Osteoblast (primary cell): Measurements from ENCODE around the gene NRAS. TPM values are rescaled to one million over a fixed set of nuclear protein-coding genes. Genes with fewer than 3 reads are reported as not detected.

Experiments
- DNase-seq: peaks from one replicate; pipeline ENCODE4 v3.0.0; 2011; ENCODE audit warnings: low spot score, mixed read lengths; ENCODE audit not compliant: insufficient read length; ENCODE audit errors: missing footprints
- H2AFZ ChIP-seq: 2 replicates; pipeline ENCODE4 v1.6.0; 2011; ENCODE audit warnings: mild to moderate bottlenecking, low read length
- H3K27ac ChIP-seq: 2 replicates; pipeline ENCODE4 v1.5.1; 2011; ENCODE audit warnings: mild to moderate bottlenecking, low read depth, low read length, moderate library complexity
- H3K27me3 ChIP-seq: 2 replicates; pipeline ENCODE4 v1.6.0; 2012; ENCODE audit warnings: mild to moderate bottlenecking, control low read depth, inconsistent platforms, low read length, moderate library complexity; ENCODE audit not compliant: insufficient read depth
- H3K36me3 ChIP-seq: 2 replicates; pipeline ENCODE4 v1.5.1; 2011; ENCODE audit warnings: mild to moderate bottlenecking, low read length, control low read depth, moderate library complexity; ENCODE audit not compliant: insufficient read depth
- H3K4me1 ChIP-seq: 2 replicates; pipeline ENCODE4 v1.5.1; 2011; ENCODE audit warnings: mild to moderate bottlenecking, low read length, control low read depth, moderate library complexity; ENCODE audit not compliant: insufficient read depth
- H3K4me2 ChIP-seq: 2 replicates; pipeline ENCODE4 v1.6.0; 2011; ENCODE audit warnings: mild to moderate bottlenecking, low read length; ENCODE audit not compliant: insufficient read depth
- H3K4me3 ChIP-seq: fragments of 200-600 bp; sonication (generic); 3 replicates; pipeline ENCODE4 v1.5.1; 2012; ENCODE audit warnings: mild to moderate bottlenecking, low read length, inconsistent platforms; ENCODE audit not compliant: insufficient read depth
- H3K79me2 ChIP-seq: 2 replicates; pipeline ENCODE4 v1.6.0; 2012; ENCODE audit warnings: mild to moderate bottlenecking, low read length, control low read depth, inconsistent platforms; ENCODE audit not compliant: insufficient read depth
- H3K9me3 ChIP-seq: 2 replicates; pipeline ENCODE4 v1.5.1; 2011; ENCODE audit warnings: low read depth, low read length, control low read depth
- H4K20me1 ChIP-seq: 2 replicates; pipeline ENCODE4 v1.6.0; 2012; ENCODE audit warnings: mild to moderate bottlenecking, low read length, control low read depth; ENCODE audit not compliant: insufficient read depth
- CTCF ChIP-seq: IDR thresholded peaks from 2 replicates; pipeline ENCODE4 v1.5.1; 2011; ENCODE audit warnings: mild to moderate bottlenecking, low read depth, low read length, moderate library complexity; ENCODE audit errors: extremely low read depth
- total RNA-seq: library from RNA; depleted of rRNA; stranded (reverse); fragments of >200 nt; gene quantifications from 2 replicates; pipeline ENCODE4 v1.2.3, GENCODE V29; 2012

The NRAS gene
- total RNA-seq, 1 donor = 67.0 TPM

- H3K4me3 ChIP-seq = peak within 1 kb of the TSS; percentile 97
- peak within 1 kb of the TSS; percentile 95 for H3K4me2 ChIP-seq
- H3K27me3 ChIP-seq = no peaks in the 10 kb centered on the region
- H3K9me3 ChIP-seq = no peaks in the 10 kb centered on the region
- no peaks in the 10 kb centered on the region for H3K36me3 ChIP-seq
- TF ChIP-seq CTCF = peak; percentile 53
- H3K4me1 ChIP-seq = peaks cover 26% of the 10 kb centered on the region
- peak; percentile 94 for DNase-seq
- H4K20me1 ChIP-seq = peaks cover 43% of the 10 kb centered on the region
- H3K27ac ChIP-seq = peak within 1 kb of the TSS; percentile 100
- peaks cover 51% of the 10 kb centered on the region for H3K79me2 ChIP-seq
- peak within 1 kb of the TSS; percentile 97 for H2AFZ ChIP-seq
Observed at GRCh38 chr1:114757455-114758255, 41.1 kb upstream of the NRAS start, which contains the start of gene CSDE1. TSS of gene CSDE1 (minus strand) at chr1:114757984. CDS start at chr1:114739890, 18,094 bp downstream.

GRCh38 chr1:114756949-114757454 lies 40.4 kb upstream of the NRAS start:
- Histone ChIP-seq H3K4me2 (peak overlapping the region; percentile 95), H3K4me3 (peak overlapping the region; percentile 97), H3K4me1 (peaks cover 26% of the 10 kb centered on the region), H3K36me3 (no peaks in the 10 kb centered on the region), H4K20me1 (peaks cover 49% of the 10 kb centered on the region), H3K27ac (peak overlapping the region; percentile 100), H3K79me2 (peaks cover 58% of the 10 kb centered on the region), H3K9me3 (no peaks in the 10 kb centered on the region), H2AFZ (peak overlapping the region; percentile 25), H3K27me3 (no peaks in the 10 kb centered on the region)
- TF ChIP-seq CTCF = no peak
- DNase-seq = peak; percentile 51

GRCh38 chr1:114756009-114756892 lies 39.7 kb upstream of the NRAS start:
- peak overlapping the region; percentile 100 for H3K27ac ChIP-seq
- no peaks in the 10 kb centered on the region for H3K27me3 ChIP-seq
- peak overlapping the region; percentile 95 for H3K4me2 ChIP-seq
- no peaks in the 10 kb centered on the region for H3K9me3 ChIP-seq
- TF ChIP-seq CTCF = no peak
- peak overlapping the region; percentile 97 for H3K4me3 ChIP-seq
- peaks cover 57% of the 10 kb centered on the region for H4K20me1 ChIP-seq
- peaks cover 31% of the 10 kb centered on the region for H3K4me1 ChIP-seq
- peaks cover 65% of the 10 kb centered on the region for H3K79me2 ChIP-seq
- H3K36me3 ChIP-seq = no peaks in the 10 kb centered on the region
- no peak overlapping the region for H2AFZ ChIP-seq
- DNase-seq = peak; percentile 14
